Body of pancreas (tissue), 4 donors: ENCODE data around the gene SMC3. TPM values are rescaled to one million over a fixed set of nuclear protein-coding genes. Genes with fewer than 3 reads are reported as not detected.

ENCODE experiments used
- ATAC-seq: fragments of 150-250 bp; one replicate; pipeline ENCODE4 v1.9.1; 2016
- DNase-seq, 4 donors: peaks; one replicate each; pipeline ENCODE4 v3.0.0-alpha.2; 2019
- H3K27ac ChIP-seq, 4 donors: fragments of 200-600 bp; sonication (generic); 1 replicate in 3 of 4; 2 replicates in 1 of 4; pipeline versions ENCODE4 v1.5.1 to v1.6.1; 2016 to 2019; ENCODE audit warnings: mild to moderate bottlenecking in 1 of 4, mixed read lengths in 1 of 4, moderate library complexity in 1 of 4
- H3K27me3 ChIP-seq, 2 donors: fragments of 200-600 bp; sonication (generic); one replicate each; pipeline ENCODE4 v1.6.0; 2016; ENCODE audit warnings: mild to moderate bottlenecking in 1 of 2
- H3K36me3 ChIP-seq, 2 donors: fragments of 200-600 bp; sonication (generic); replicated peaks in 1 of 2; 2 replicates each; pipeline ENCODE4 v1.5.1; 2016; ENCODE audit warnings: low read depth in 2 of 2; ENCODE audit not compliant: insufficient read depth in 1 of 2
- H3K4me1 ChIP-seq: fragments of 200-600 bp; sonication (generic); one replicate; pipeline ENCODE4 v1.6.0; 2016
- H3K4me3 ChIP-seq, 2 donors: fragments of 200-600 bp; sonication (generic); 1 replicate in 1 of 2; 2 replicates in 1 of 2; pipeline ENCODE4 v1.5.1; 2016 to 2019
- H3K9me3 ChIP-seq, 3 donors: fragments of 200-600 bp; sonication (generic); 1 replicate in 2 of 3; 2 replicates in 1 of 3; pipeline ENCODE4 v1.5.1; 2016
- CTCF ChIP-seq, 7 experiments: fragments of 450-650 bp in 4 of 7; fragments of 200-600 bp in 3 of 7; sonication (generic) in 3 of 7; IDR thresholded peaks; one replicate each; pipeline ENCODE4 v1.5.1; 2016 to 2019; ENCODE audit warnings: antibody characterized with exemption in 7 of 7
- POLR2A ChIP-seq, 3 donors: fragments of 450-650 bp; IDR thresholded peaks; one replicate each; pipeline ENCODE4 v1.6.1; 2016; ENCODE audit warnings: antibody characterized with exemption in 3 of 3, mild to moderate bottlenecking in 2 of 3
- WGBS, 2 donors: methylation state at CpG; one replicate each; pipeline ENCODE4 v1.1.5; 2017; 5-methylcytosine and 5-hydroxymethylcytosine counted together
- intact Hi-C: fragments of 100-400 bp; cut with DNase I; formaldehyde crosslinking; loops from one replicate; pipeline ENCODE4 v1.15.1; 2023
- total RNA-seq, 2 donors: library from RNA; depleted of rRNA; stranded (reverse); fragments of >200 nt; gene quantifications; one replicate each; pipeline ENCODE4 v1.1.0, GENCODE V29; 2016

SMC3 gene
- total RNA-seq, 2 donors from 2014 or later: 18.4 to 22.1 TPM

DNA sequence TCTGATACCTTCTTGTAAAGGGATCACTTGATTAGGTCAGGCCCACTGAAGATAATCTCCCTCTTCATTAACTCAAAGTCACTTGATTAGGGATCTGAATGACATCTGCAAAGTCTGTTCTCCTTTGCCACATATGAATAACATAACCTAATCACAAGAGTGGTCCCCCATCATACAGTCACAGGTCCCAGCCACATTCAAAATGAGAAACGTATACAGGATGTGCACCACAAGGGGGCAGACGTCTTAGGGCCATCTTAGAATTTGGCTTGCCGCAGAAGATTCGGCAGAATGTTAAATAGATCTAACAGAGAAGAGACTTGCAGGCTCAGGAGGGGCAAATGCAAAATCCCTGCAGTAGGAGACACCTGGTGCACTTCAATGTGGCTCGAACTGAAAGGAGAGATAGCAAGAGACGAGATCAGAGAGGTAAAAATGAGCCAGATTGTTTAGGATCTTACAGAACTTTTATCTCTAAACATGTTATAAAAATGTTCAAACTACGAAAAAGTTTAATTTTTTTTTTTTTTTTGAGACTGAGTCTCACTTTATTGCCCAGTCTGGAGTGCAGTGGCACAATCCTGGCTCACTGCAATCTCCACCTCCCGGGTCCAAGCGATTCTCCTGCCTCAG lies 10.4 kb upstream of the SMC3 start:
- no peaks in the 10 kb centered on the region for H3K9me3 ChIP-seq
- H3K27me3 ChIP-seq: no peaks in the 10 kb centered on the region
- no peaks in the 10 kb centered on the region for H3K36me3 ChIP-seq
- H3K4me3 ChIP-seq: no peak overlapping the region
- peak overlapping the region in 1 of 4 donors; percentile 74 for H3K27ac ChIP-seq
- TF ChIP-seq CTCF (IDR thresholded peaks at IDR 0.05) (peak; percentile 28 to 54 (median 30)), POLR2A (IDR thresholded peaks at IDR 0.05) (no peak)
- DNase-seq (peak; percentile 27 to 63 (median 48)), ATAC-seq (no peak)
- 49 to 58% methylated on average over 9 of the region's 9 CpGs for WGBS, 2 donors
- peaks cover 8% of the 10 kb centered on the region for H3K4me1 ChIP-seq
- intact Hi-C loops: no loop called here

- TF ChIP-seq CTCF (IDR thresholded peaks at IDR 0.05): no peak
- TF ChIP-seq POLR2A (IDR thresholded peaks at IDR 0.05): no peak
- H3K4me3 ChIP-seq: no peak overlapping the region
- no peaks in the 10 kb centered on the region for H3K27me3 ChIP-seq
- H3K36me3 ChIP-seq: no peaks in the 10 kb centered on the region
- H3K4me1 ChIP-seq: peaks cover 8% of the 10 kb centered on the region
- ATAC-seq (no peak), DNase-seq (no peak)
- intact Hi-C loops: no loop called here
- WGBS, 2 donors: 79% methylated on average over 3 of the region's 3 CpGs
- no peaks in the 10 kb centered on the region for H3K9me3 ChIP-seq
- H3K27ac ChIP-seq: no peak overlapping the region
Observed at GRCh38 chr10:110558041-110558440, 9.5 kb upstream of the SMC3 start.

- Histone ChIP-seq H3K4me3 (no peak overlapping the region), H3K36me3 (no peaks in the 10 kb centered on the region), H3K27ac (no peak overlapping the region), H3K27me3 (no peaks in the 10 kb centered on the region), H3K4me1 (peaks cover 8% of the 10 kb centered on the region), H3K9me3 (no peaks in the 10 kb centered on the region)
- intact Hi-C loops: no loop called here
- DNase-seq (no peak), ATAC-seq (no peak)
- no peak for TF ChIP-seq CTCF (IDR thresholded peaks at IDR 0.05)
- no peak for TF ChIP-seq POLR2A (IDR thresholded peaks at IDR 0.05)
- WGBS, 2 donors: 88% methylated on average over 7 to 8 of the region's 8 CpGs
Observed at GRCh38 chr10:110560012-110560411, 7.5 kb upstream of the SMC3 start.

- no peak for TF ChIP-seq CTCF (IDR thresholded peaks at IDR 0.05)
- Histone ChIP-seq H3K27ac (no peak overlapping the region), H3K4me3 (no peak overlapping the region), H3K27me3 (no peaks in the 10 kb centered on the region), H3K36me3 (no peaks in the 10 kb centered on the region), H3K9me3 (no peaks in the 10 kb centered on the region), H3K4me1 (peaks cover 4% of the 10 kb centered on the region)
- WGBS, 2 donors: 67 to 74% methylated on average over 3 of the region's 3 CpGs
- DNase-seq: no peak
- intact Hi-C loops: no loop called here
- ATAC-seq: no peak
Observed at GRCh38 chr10:110561292-110561691, 6.2 kb upstream of the SMC3 start.

DNA sequence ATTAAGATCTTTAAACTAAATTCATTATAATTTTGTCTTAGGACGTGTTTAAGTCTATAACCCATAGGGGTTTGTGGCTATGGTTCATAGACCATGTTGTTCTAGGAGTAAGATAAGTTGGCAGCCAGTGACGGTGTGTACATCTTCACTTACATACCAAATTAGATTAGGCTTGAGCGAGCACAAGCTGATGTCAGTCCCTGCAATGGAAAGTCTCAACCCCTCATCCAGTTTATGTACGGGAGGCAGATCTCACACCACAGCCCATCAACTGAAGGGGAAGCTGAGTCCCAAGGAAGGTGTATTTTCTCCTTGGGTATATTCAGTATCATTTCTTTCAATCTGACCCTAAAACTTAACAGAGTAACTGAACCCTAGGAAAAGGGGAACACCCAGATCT lies 5.1 kb upstream of the SMC3 start:
- intact Hi-C loops: no loop called here
- Histone ChIP-seq H3K4me1 (peaks cover 10% of the 10 kb centered on the region), H3K9me3 (no peaks in the 10 kb centered on the region), H3K27me3 (no peaks in the 10 kb centered on the region), H3K36me3 (no peaks in the 10 kb centered on the region), H3K4me3 (no peak overlapping the region), H3K27ac (no peak overlapping the region)
- ATAC-seq (no peak), DNase-seq (no peak)
- TF ChIP-seq POLR2A (IDR thresholded peaks at IDR 0.05) (no peak), CTCF (IDR thresholded peaks at IDR 0.05) (no peak)
- WGBS, 2 donors: 79 to 84% methylated on average over 4 of the region's 4 CpGs
